HCT116 (cell line): ENCODE measurements around the gene ANKRD36C. TPM values are rescaled to one million over a fixed set of nuclear protein-coding genes. Genes with fewer than 3 reads are reported as not detected.
A peak's percentile ranks its signal among the peaks of the same experiment; 100 is the strongest.
"Not testable (repeated sequence)": the region's sequence is repeated elsewhere in the genome, so short reads cannot be mapped to it uniquely, and the experiment has no call there.

ENCODE experiments used
- ATAC-seq: fragments of 200-7000 bp; cut with Tn5 transposase; 2 replicates; pipeline ENCODE4 v1.9.1; 2020; ENCODE audit warnings: mild to moderate bottlenecking, moderate library complexity
- BruUV-seq: library from RNA; stranded (reverse); fragments of 400-500 nt; replicated peaks from 2 replicates; lab custom pipeline; 2021; lab: Mats Ljungman, UMichigan
- CTCF ChIA-PET: fragments of 300-600 bp; sonication (Branson Sonifier 250); formaldehyde crosslinking; loops from one replicate; lab custom pipeline; 2021; ENCODE audit warnings: antibody characterized with exemption; lab: Charles Lee
- POLR2A ChIA-PET: fragments of 300-600, 350-600 bp; sonication (Branson Sonifier 250); formaldehyde crosslinking; loops from one replicate; lab custom pipeline; 2021; ENCODE audit warnings: antibody characterized with exemption; lab: Charles Lee
- RAD21 ChIA-PET, 2 experiments: fragments of 300-600 bp; sonication (Branson Sonifier 250); formaldehyde crosslinking; loops; one replicate each; lab custom pipeline; 2023; ENCODE audit warnings: low total read pairs in 2 of 2; ENCODE audit not compliant: uncharacterized antibody in 2 of 2, unreplicated experiment in 2 of 2, low non-redundant PET in 1 of 2; lab: Charles Lee
- DNase-seq: peaks from one replicate; pipeline ENCODE4 v3.0.0-alpha.2; 2010; ENCODE audit warnings: low read depth, low spot score
- H2AFZ ChIP-seq: fragments of 200-600 bp; shearing (Covaris generic), sonication (generic); 2 replicates; pipeline ENCODE4 v1.6.1; 2017; ENCODE audit warnings: low read depth, mixed run types, mixed read lengths, antibody characterized with exemption, low read length; ENCODE audit not compliant: poor library complexity, severe bottlenecking
- H3K27ac ChIP-seq: 2 replicates; pipeline ENCODE4 v1.5.1; 2012; ENCODE audit warnings: low read depth, low read length
- H3K27me3 ChIP-seq: fragments of 200-600 bp; sonication (generic); 2 replicates; pipeline ENCODE4 v1.6.1; 2016; ENCODE audit warnings: mixed run types, low read length, mixed read lengths; ENCODE audit not compliant: insufficient read depth
- H3K36me3 ChIP-seq, 2 experiments: fragments of 200-500 bp in 1 of 2; fragments of 200-600 bp in 1 of 2; sonication (Bioruptor generic) in 1 of 2; sonication (generic) in 1 of 2; 2 replicates each; pipeline versions ENCODE4 v1.5.1 to v1.6.1; 2014 to 2016; ENCODE audit warnings: low read length in 2 of 2, inconsistent platforms in 1 of 2, mixed read lengths in 1 of 2, mixed run types in 1 of 2; ENCODE audit not compliant: insufficient read depth in 2 of 2, control insufficient read depth in 1 of 2
- H3K4me1 ChIP-seq, 2 experiments: fragments of 200-600 bp in 1 of 2; sonication (generic) in 1 of 2; 2 replicates each; pipeline versions ENCODE4 v1.5.1 to v1.6.1; 2012 to 2017; ENCODE audit warnings: low read length in 2 of 2, inconsistent platforms in 1 of 2, mild to moderate bottlenecking in 1 of 2, mixed read lengths in 1 of 2, mixed run types in 1 of 2, moderate library complexity in 1 of 2; ENCODE audit not compliant: insufficient read depth in 2 of 2, control insufficient read depth in 1 of 2
- H3K4me2 ChIP-seq: fragments of 200-600 bp; sonication (generic); 2 replicates; pipeline ENCODE4 v1.6.1; 2017; ENCODE audit warnings: mixed run types, low read length, mixed read lengths
- H3K4me3 ChIP-seq, 2 experiments: fragments of 200-600 bp in 1 of 2; sonication (generic) in 1 of 2; replicated peaks in 1 of 2; 2 replicates each; pipeline ENCODE4 v1.5.1; 2011 to 2016; ENCODE audit warnings: low read length in 2 of 2, control low read depth in 1 of 2, low read depth in 1 of 2, mild to moderate bottlenecking in 1 of 2, mixed read lengths in 1 of 2, mixed run types in 1 of 2
- H3K79me2 ChIP-seq: fragments of 200-600 bp; sonication (generic); 2 replicates; pipeline ENCODE4 v1.6.1; 2017; ENCODE audit warnings: mild to moderate bottlenecking, mixed run types, low read length, moderate library complexity, mixed read lengths; ENCODE audit not compliant: insufficient read depth
- H3K9ac ChIP-seq: fragments of 200-600 bp; sonication (generic); 2 replicates; pipeline ENCODE4 v1.6.1; 2016; ENCODE audit warnings: low read length, mixed read lengths
- H3K9me2 ChIP-seq: fragments of 200-600 bp; sonication (generic), shearing (Covaris generic); 2 replicates; pipeline ENCODE4 v1.6.1; 2017; ENCODE audit warnings: mixed run types, mild to moderate bottlenecking, moderate library complexity; ENCODE audit not compliant: insufficient read depth
- H3K9me3 ChIP-seq, 2 experiments: fragments of 200-500 bp in 1 of 2; fragments of 200-600 bp in 1 of 2; sonication (Bioruptor generic) in 1 of 2; sonication (generic) in 1 of 2; 2 replicates each; pipeline ENCODE4 v1.6.1; 2014 to 2017; ENCODE audit warnings: low read length in 2 of 2, mixed read lengths in 2 of 2, inconsistent platforms in 1 of 2, low read depth in 1 of 2, mild to moderate bottlenecking in 1 of 2, mixed run types in 1 of 2, moderate library complexity in 1 of 2; ENCODE audit not compliant: control insufficient read depth in 1 of 2, insufficient read depth in 1 of 2
- H4K20me1 ChIP-seq: fragments of 200-600 bp; sonication (generic), shearing (Covaris generic); 2 replicates; pipeline ENCODE4 v1.6.1; 2017; ENCODE audit warnings: mixed run types, mild to moderate bottlenecking, moderate library complexity; ENCODE audit not compliant: insufficient read depth
- intact Hi-C: fragments of 100-400 bp; cut with micrococcal nuclease; formaldehyde crosslinking; loops from 2 replicates; pipeline ENCODE4 v1.10.0; 2022
- total RNA-seq: library from RNA; stranded (reverse); gene quantifications from one replicate; pipeline ENCODE4 v1.2.1, GENCODE V29; 2021; ENCODE audit not compliant: unreplicated experiment

ANKRD36C gene
- total RNA-seq, 1 experiment from 2014 or later = 17.7 TPM

DNA sequence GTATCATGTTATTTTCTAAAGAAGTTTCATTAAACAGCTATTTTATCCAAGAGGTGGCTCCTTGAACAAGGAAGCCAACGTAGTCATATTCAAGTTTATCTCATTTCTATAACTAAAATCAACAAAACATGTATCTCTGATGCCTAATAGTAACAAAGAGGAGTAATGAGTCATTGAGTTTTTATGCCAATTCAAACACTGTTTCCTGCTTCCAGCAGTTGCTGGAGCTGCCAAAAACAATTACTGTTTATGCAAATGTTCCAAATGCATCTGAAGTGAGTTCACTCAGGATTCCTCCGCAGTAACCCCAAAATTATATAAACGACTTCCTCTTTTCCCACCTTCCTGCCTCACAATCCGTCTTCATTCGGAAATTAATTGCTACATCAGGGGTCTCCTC is 80.2 kb downstream of the ANKRD36C start:
- DNase-seq, H3K4me2 ChIP-seq, H3K9me3 ChIP-seq, BruUV-seq, RAD21 ChIA-PET, H3K27ac ChIP-seq, intact Hi-C loops, H3K4me1 ChIP-seq, H3K9me2 ChIP-seq, H3K79me2 ChIP-seq, POLR2A ChIA-PET, H3K36me3 ChIP-seq, CTCF ChIA-PET, H2AFZ ChIP-seq, H4K20me1 ChIP-seq, H3K27me3 ChIP-seq, H3K9ac ChIP-seq, ATAC-seq, H3K4me3 ChIP-seq: not testable (repeated sequence)

GRCh38 chr2:95894443-95894842 is 97.2 kb downstream of the ANKRD36C start:
- H3K79me2 ChIP-seq, H3K9ac ChIP-seq, H3K27me3 ChIP-seq, RAD21 ChIA-PET, H3K36me3 ChIP-seq, DNase-seq, H3K27ac ChIP-seq, POLR2A ChIA-PET, CTCF ChIA-PET, H3K4me2 ChIP-seq, H2AFZ ChIP-seq, H3K9me3 ChIP-seq, H4K20me1 ChIP-seq, BruUV-seq, H3K4me1 ChIP-seq, intact Hi-C loops, H3K9me2 ChIP-seq, H3K4me3 ChIP-seq, ATAC-seq: not testable (repeated sequence)

DNA sequence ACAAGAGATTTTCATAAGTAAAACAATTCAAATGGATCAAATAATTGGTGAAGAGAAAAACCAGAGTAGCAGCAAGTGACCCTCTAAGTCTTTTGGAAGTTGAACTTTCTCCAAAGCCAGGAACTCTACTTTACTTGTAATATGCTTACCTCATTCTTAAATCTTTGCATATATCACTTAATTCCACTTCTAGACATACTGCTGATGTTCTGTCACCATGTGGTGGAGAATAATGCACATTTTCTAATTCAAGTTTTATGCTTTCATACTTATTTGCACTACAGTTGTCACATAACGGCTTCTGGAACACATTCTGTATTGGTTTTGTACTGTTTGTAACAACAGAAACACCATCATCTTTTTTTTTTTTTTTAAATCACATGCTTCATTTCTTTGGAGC is 123.7 kb downstream of the ANKRD36C start:
- H3K36me3 ChIP-seq, CTCF ChIA-PET, H3K9me2 ChIP-seq, H2AFZ ChIP-seq, BruUV-seq, H3K9me3 ChIP-seq, POLR2A ChIA-PET, H3K4me1 ChIP-seq, ATAC-seq, H3K4me3 ChIP-seq, RAD21 ChIA-PET, DNase-seq, intact Hi-C loops, H4K20me1 ChIP-seq, H3K27ac ChIP-seq, H3K4me2 ChIP-seq, H3K9ac ChIP-seq, H3K27me3 ChIP-seq, H3K79me2 ChIP-seq: not testable (repeated sequence)

GRCh38 chr2:95867047-95867677 is 124.5 kb downstream of the ANKRD36C start:
- H3K4me2 ChIP-seq, POLR2A ChIA-PET, H3K27ac ChIP-seq, H3K79me2 ChIP-seq, H3K27me3 ChIP-seq, DNase-seq, H2AFZ ChIP-seq, H3K36me3 ChIP-seq, BruUV-seq, H4K20me1 ChIP-seq, RAD21 ChIA-PET, intact Hi-C loops, CTCF ChIA-PET, H3K9me3 ChIP-seq, H3K4me1 ChIP-seq, H3K9me2 ChIP-seq, H3K9ac ChIP-seq, H3K4me3 ChIP-seq: not testable (repeated sequence)
- ATAC-seq = peak; percentile 78
